HG03432 (cell line): ENCODE data around the gene KCNQ2.

ENCODE experiments used
- ATAC-seq: cut with Tn5 transposase; IDR thresholded peaks from one replicate; pipeline ENCODE4 v1.9.1; 2021; ENCODE audit warnings: mild to moderate bottlenecking, moderate library complexity; ENCODE audit not compliant: unreplicated experiment

Gene KCNQ2

GRCh38 chr20:63374504-63374903 lies 98.0 kb downstream of the KCNQ2 start:
- ATAC-seq, result no peak

GRCh38 chr20:63373996-63374395 lies 98.5 kb downstream of the KCNQ2 start:
- ATAC-seq, result no peak

GRCh38 chr20:63372971-63373885 lies 99.2 kb downstream of the KCNQ2 start:
- no peak for ATAC-seq

GRCh38 chr20:63371291-63371865 lies 101.1 kb downstream of the KCNQ2 start:
- no peak for ATAC-seq

- ATAC-seq, result no peak
Observed at GRCh38 chr20:63370618-63371187, 101.8 kb downstream of the KCNQ2 start.

GRCh38 chr20:63369724-63370617 lies 102.5 kb downstream of the KCNQ2 start:
- ATAC-seq, result no peak

- no peak for ATAC-seq
Observed at GRCh38 chr20:63369024-63369530, 103.4 kb downstream of the KCNQ2 start.

GRCh38 chr20:63368151-63368550 lies 104.3 kb downstream of the KCNQ2 start:
- no peak for ATAC-seq

GRCh38 chr20:63367446-63368055 lies 104.9 kb downstream of the KCNQ2 start:
- ATAC-seq, result no peak

GRCh38 chr20:63366390-63367365 lies 105.8 kb downstream of the KCNQ2 start:
- ATAC-seq, result no peak

- no peak for ATAC-seq
Observed at GRCh38 chr20:63365601-63366389, 106.7 kb downstream of the KCNQ2 start.

- no peak for ATAC-seq
Observed at GRCh38 chr20:63364801-63365585, 107.5 kb downstream of the KCNQ2 start.

GRCh38 chr20:63363981-63364561 lies 108.4 kb downstream of the KCNQ2 start:
- ATAC-seq, result no peak

- no peak for ATAC-seq
Observed at GRCh38 chr20:63363013-63363957, 109.2 kb downstream of the KCNQ2 start.

GRCh38 chr20:63362436-63363009 lies 109.9 kb downstream of the KCNQ2 start:
- no peak for ATAC-seq
